NB4 (cell line): ENCODE measurements around the gene SIGLEC5.

Experiments used
- CTCF ChIP-seq: IDR thresholded peaks from one replicate; pipeline ENCODE4 v1.5.1; 2012; ENCODE audit warnings: low read depth, low read length
- MYC ChIP-seq: IDR thresholded peaks from 2 replicates; pipeline ENCODE4 v1.6.1; 2011; ENCODE audit warnings: low read depth, low read length
- POLR2A ChIP-seq: IDR thresholded peaks from 2 replicates; pipeline ENCODE4 v1.6.1; 2011; ENCODE audit warnings: mild to moderate bottlenecking; ENCODE audit not compliant: insufficient read length; ENCODE audit errors: extremely low read depth
- TF ChIP-seq, protein P1 (sequence below): IDR thresholded peaks from 2 replicates; pipeline ENCODE4 v1.6.1; 2011; ENCODE audit warnings: low read depth, low read length

- no peak for TF ChIP-seq CTCF
- TF ChIP-seq, protein P1, sequence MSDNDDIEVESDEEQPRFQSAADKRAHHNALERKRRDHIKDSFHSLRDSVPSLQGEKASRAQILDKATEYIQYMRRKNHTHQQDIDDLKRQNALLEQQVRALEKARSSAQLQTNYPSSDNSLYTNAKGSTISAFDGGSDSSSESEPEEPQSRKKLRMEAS: no peak
- no peak for TF ChIP-seq POLR2A
- no peak for TF ChIP-seq MYC
These were observed 34.8 kb upstream of the SIGLEC5 start for GRCh38 chr19:51664997-51665396.
